OCI-M2 (cell line): ENCODE data around the gene ZNG1C.
"Not testable (repeated sequence)": the region's sequence is repeated elsewhere in the genome, so short reads cannot be mapped to it uniquely, and the experiment has no call there.

ENCODE experiments used
- DNase-seq: peaks from one replicate; lab custom pipeline; 2025; ENCODE audit not compliant: unreplicated experiment; lab: John Stamatoyannopoulos, UW

Gene ZNG1C

DNA sequence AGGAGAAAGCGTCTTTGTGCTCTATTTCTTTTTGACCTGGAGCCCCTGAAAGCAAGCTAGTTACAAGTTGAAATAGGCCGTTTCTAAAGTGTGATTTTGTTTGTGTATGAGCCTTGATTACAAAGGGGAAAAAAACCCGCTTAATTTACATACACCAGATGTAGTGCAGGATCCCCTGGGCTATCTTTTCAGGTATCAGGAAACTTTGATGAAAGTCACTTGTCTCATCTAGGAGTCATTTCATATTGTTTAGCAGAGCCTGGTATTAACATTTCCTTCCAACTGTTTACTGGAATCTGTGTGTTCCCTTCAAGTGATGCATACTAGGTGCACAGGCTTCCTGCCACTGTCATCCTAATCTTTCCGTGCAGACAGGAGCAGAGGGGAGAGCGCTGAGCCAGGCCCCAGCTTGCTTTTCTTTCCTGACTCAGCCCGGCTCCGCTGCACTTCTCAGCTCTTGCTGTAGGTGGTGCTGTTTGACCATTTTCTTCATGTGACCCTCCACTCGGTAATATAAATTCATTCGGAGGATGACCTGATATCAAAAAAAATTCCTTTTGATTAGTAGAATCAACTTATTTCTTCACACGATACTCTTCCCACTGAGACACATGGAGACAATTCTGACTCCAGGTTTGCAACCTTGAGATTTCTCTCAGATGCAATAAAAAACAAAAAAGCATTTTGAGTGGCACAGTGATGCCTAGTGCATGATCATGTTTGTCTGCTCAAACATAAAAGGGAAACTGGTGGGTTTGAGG, 100.7 kb downstream of the ZNG1C start:
- DNase-seq: not testable (repeated sequence)

DNA sequence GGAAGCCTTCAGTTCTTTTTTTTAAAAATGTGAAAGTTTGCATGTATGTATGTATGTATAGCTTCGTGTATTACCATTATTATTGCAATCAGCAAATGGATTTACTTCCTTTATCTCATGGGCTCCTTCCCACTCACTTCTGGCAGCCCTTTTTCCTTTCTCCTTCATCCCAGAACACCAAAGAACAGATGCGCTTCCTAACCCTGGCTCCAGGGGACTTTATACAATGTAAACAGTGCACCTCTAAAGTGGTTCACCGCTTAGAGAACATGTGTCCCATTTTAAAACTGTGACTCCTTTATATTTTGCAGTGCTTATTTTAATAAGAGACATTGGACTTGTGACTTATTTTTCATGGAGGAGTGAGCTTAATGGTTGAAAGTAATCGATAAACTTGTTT, 101.5 kb downstream of the ZNG1C start:
- not testable (repeated sequence) for DNase-seq

DNA sequence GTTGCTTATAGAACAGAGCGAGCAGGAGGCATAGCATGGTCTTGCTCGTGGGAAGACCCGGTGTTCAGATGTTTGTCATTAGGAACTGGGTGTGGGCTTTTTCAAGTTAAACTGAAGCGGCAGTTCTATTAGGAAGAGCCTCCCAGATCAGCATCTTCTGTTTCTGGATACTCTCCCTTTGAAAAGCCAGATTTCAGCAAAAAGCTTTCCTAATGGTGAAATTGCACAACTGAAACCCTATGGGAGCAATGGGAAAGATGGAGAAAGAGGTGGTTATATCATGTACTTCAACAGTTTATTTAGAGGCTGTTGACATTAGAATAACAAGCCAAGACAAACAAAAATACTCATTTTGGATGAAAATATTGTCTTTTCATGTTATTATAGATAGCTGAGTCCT, 102.2 kb downstream of the ZNG1C start:
- not testable (repeated sequence) for DNase-seq
